HG03139 (cell line): ENCODE measurements around the gene SDF2L1.

Experiments
- ATAC-seq: cut with Tn5 transposase; IDR thresholded peaks from one replicate; pipeline ENCODE4 v1.9.1; 2021; ENCODE audit not compliant: unreplicated experiment

The SDF2L1 gene

DNA sequence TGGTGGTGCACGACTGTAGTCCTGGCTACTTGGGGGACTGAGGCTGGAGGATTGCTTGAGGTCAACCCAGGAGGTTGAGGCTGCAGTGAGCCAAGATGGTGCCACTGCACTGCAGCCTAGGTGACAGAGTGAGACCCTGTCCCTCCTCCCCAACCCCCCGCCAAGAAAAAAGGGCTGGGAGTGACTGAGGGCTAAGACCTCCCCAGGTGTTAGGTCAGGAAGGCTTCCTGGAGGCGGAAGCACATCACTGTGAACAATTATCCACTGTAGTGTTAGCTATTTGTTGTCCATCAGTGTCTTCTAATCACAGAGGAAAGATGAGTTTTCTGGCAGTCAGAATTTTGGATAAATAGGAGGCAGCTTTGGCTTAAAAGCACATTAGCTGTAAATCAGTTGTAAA is 21.1 kb upstream of the SDF2L1 start:
- ATAC-seq = no peak

DNA sequence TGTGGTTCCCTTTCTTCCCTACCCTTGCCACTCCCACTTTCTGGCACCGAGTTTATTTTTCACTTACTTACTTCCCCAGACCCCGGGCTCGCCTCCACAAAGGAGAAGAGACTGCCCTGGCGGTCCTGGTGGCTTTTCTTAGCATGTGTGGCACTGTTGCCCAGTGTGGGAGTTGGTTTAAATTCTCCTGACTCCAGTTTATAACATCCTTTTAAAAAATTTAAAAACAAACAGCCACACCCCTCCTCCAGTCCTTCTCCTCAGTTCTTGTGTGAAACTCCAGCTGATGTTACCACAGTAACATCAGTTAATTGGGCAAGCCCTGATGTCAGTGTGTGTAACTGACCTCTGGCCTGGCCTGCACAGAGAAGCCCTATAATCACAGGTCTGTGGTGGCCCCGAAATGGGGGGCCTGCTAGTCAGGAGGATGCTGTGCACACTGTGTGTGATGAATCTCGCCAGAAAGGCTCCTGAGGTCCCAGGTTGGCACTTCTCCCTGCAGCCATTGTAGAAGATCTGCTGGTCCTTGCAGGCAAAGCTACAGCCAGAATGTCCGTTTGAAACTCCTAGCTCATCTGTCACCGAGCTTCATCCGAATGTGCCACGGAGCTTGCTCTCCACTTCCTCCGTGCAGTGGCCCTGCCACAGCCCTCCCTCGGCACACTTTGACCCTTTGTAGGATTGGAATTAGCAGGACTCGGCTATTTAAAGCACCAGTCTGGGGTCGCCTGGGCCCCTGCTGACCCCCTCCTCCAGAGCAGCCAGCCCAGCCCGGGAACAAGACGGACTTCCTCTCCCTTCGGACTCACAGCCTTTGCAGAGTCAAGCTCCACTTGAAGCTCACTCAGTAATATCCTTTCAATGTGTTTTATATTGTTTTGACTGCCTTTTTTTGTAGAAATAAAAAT is 19.8 kb upstream of the SDF2L1 start:
- ATAC-seq = no peak

DNA sequence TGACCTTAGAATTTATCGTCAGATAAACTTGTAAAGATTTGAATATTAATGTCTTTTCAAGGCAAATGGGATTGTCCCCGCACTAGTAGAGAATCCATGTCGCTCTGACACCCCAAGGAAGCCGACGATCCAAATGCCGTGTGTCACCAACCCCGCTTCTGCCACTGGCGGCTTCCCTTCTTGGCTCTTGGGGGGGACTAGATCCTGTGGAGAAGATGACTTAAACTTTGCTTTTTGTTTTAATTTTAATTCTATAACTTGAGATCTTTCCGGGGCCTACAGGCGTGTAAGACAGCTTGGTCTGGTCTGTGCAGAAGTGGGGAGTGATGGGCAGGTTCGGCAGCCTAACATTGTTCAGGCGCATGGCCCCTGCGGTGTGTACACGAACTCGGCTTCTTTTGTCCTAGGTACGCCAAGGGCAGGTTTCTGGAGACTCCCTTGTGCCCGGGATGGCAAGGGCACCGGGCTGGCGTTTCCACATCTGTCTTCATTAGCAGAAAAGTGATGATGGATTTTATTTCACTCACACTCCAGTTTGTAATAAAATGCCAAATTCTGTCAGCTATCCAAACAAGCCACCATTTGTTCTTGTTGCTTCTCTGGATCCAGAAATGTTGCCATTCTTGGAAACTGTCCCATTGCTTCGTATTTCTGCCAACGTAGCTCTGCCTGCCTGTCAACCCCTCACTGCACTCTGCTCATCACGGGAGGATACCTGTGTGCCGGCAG is 19.0 kb upstream of the SDF2L1 start:
- no peak for ATAC-seq

DNA sequence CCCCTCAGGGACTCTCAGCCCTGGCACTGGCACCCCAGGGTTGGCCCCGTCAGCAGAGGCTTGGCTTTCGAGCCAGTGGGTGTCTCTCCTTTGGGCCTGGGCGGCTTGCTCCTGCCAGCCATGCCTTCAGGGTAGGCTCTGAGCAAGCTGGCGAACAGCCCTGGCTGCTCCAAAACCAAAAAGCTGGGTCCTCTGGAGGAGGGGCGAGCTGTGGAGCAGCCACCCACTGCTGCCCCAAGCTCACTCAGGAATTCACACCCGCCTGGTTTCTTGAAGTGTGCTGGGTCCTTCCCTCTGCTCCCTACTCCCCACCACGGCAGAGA is 18.5 kb upstream of the SDF2L1 start:
- no peak for ATAC-seq

DNA sequence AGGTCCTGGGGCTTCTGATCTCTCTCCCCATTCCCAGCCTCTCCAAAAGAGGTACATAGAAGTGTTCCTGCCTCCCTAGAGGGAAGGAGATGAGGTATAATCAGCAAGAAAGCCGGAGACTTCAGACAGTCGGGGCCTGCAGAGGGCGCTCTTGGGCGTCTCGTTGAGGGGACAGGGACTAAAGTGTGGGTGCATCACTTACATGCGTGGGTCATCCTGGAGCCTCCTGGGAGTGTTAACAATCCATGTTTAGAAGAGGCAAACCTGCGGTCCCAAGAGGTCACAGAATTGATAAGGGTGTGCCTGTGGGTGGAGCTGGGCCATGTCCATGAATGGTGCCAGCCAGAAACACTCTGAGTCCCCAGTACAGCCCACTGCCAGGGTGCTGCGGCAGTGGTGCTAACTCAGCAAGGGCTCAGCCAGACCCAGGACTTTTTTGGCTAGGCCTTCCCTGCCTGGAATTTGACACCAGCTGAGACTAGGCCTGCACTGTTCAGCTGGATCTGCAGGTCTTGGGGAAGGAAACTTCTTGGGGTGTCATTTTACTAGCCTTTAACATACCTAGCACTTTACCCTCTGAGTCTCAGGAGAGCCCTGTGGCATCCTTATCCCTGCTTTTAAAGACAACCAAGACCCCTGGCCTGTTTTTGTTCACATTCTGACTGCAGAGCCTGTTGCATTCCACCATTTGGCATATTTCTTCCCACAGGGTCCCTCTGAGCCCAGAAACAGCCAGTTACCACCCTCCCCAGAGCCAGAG is 17.8 kb upstream of the SDF2L1 start:
- ATAC-seq = no peak

DNA sequence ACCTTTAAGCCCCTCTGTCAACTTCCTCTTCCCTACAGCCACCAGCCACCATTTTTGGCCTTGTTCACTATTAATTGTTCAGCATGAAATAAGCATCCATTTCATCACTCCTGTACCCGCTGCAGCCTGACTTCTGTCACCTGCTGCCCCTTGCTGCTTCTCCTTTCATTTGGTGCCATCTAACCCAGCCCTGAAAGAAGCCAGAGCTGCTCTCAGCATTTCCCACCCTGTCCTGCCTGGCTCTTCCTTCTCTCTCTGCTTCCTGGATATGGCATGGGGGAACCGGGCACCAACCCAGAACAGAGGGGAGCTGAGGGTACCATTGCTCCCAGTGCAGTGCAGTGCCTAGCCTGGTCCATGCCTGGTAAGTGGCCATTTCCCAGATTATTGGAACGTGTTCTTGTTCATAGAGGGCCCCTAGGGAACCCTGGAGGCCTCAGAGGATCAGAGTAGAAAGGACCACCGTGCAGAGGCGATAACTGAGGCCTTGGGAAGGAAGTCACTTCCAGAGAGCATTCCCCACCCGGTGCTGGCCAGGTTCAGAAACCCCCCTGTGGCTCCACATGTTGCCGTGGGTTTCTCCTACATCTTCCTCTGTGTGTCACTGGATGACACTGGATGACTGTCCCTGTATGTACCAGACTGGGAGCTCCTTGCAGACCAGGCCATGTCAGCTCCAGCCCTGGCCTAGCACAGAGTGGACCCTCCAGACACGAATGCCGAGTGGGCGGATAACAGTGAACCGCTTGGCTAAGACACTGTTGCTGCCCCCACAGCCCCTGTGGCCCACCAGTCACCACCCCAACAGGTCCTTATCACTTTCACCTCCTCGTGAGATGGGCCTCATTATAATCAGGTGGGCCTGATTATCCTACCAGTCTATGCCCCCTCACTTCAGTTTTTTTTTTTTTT is 17.0 kb upstream of the SDF2L1 start:
- ATAC-seq = no peak

DNA sequence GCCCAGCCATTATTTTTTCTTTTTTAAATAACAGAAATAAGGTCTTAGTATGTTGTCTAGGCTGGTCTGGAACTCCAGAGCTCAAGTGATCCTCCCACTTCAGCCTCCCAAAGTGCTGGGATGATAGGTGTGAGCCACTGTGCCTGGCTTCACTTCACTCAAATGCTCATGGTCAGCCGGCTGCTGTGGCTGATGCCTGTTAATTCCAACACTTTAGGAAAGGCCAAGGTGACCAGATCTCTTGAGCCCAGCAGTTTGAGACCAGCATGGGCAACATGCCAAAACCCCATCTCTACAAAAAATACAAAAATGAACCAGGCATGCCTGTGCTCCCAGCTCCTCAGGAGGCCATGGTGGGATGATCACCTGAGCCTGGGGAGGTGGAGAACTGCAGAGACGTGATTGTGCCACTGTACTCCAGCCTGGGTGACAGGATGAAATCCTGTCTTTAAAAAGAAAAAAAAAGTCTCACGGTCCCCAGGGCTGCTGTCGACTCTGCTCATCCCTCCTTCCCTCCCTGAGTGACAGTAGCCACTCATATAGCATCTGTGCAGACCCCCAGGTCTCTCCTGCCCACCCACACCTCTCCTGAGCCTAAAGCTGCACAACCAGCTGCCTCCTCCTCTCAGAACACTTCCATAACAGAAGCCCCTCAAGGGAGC is 15.9 kb upstream of the SDF2L1 start:
- ATAC-seq = no peak

DNA sequence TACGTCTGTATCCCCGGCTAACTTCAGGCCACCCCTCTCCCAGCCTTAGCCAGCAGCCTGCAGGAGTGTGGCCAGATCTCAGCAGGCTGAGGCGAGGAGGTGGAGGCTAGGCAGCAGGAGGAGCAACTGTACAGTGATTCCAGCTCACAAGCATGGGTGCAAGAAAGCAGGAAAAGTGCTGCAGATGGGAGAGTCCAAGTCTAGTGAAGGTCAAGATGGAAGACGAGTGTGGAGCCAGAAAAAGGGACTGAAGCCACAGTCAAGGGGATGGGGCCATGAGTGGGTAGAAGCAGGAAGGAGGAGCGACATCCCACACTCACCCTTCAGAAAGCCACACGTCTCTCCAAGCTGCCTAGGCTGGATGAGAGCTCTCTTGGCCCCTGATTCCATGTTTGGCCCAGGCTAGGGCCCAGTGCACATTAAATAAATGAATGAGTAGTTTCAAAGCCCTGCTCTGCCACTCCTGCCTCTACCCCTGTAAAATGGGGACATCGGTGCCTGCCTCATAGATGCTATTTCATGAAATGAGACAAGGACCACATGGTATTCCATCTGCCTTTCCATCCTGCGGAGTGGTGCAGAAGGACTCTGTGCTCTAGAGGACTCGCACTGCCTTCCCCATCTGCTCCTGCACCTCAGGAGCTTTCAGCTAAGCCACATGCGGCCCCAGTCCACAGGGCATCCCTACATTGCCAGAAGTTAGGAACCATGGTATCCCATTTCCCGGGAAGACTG is 15.2 kb upstream of the SDF2L1 start:
- ATAC-seq = no peak

DNA sequence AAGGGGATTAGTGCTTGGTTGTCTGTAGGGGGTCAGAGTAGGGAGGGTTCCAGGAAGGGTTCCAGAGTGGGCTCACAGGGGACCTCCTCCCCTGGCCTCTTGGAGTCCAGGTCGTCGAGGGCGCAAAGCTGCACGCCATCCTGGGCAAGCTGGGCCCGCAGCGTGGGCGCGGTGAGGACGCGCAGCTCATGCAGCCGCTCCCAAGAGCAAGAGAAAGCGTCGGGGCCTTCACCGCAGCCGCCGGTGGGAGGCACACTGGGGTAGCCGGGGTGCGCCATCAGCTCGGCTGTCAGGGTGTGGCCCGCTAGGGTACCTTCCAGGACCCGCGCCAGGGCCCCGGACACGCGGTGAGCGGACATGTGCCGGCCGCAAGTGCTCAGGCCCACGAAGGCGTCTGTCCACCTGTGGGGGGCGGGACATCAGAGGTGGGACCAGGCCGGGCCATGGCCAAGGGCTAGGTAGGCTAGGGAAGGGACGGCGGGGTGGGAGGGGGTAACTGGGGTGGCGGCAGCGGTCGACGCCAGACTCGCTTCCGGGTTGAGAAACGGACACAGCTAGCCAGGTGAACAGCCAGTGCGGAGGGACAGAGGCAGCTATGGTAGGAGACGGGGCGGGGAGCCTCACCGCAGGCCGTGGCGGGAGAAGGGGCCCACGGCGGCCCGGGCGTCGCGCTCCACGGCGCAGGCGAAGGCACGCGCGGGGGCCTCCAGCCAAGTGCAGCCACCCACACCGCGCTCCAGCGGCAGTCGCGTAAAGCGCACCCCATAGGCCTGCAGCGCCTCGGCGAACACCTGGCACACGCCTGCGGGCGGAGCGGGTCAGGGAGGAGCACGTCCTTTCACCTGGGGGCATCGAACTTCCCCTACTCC is 13.5 kb upstream of the SDF2L1 start:
- no peak for ATAC-seq

DNA sequence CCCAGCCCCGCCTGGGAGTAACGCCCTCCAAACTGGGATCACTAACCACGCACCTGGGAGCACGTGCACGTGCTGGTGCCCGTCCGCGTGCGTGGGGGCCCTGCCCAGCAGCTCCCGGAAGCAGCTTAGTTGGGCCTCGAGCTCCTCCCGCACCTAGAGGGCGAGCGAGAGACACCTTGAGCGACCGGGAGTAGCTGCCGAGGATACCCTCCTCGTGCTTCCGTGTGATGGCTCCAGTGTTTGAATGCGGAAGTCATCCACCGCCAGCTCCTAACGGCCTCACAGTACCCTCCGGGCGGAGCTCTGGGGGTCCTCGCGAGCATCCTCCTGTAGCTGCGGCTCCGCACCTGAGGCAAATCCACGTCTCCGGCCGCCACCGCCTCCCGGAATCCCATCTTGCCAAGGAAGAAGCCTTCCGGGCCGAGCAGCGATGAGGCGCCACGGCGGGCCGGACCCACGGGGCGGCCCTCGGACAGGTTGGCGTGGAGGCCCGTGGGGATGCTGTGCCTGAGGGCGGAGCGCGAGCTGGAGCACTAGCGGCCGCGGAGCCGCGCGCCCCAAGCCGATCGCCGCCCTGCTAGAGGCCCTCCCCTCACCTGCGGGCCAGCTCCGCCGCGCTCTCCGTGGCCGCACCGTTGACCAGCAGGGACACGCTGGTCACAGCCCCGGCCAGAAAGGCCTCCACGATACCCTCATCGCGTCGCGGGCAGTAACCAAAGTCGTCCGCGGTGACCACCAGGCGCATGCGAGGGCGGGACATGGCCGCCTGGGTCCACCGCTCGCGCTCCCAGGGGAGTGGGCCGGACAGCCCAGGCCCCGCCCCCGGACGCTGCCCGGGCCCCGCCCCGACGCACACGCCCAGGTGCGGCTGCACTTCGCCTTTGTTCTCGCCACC is 12.6 kb upstream of the SDF2L1 start, which contains the start of gene YDJC:
Gene YDJC (minus strand): TSS at position 768 of the 895 bp plus-strand sequence. CDS start 8 bp downstream, at position 760.
- peak; percentile 68 for ATAC-seq

DNA sequence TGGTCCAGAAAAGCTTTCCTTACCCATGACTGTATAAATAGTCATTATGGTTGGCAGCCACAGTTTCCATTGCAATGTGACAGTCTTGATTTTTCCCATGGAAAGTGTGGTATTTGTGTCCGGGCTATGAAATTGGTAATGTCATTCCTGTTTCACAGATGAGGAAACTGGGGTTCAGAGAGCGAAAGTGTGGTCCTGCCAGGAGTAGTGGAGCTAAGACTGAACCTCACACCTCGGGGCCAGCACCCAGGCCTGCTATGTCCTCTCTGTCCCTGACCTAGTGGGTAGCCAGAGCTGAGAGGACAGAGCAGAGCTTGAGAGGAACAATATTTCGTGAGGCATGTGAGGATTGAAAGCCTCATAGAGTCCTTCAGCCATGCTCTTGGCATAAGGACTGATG is 11.1 kb upstream of the SDF2L1 start:
- ATAC-seq = no peak

DNA sequence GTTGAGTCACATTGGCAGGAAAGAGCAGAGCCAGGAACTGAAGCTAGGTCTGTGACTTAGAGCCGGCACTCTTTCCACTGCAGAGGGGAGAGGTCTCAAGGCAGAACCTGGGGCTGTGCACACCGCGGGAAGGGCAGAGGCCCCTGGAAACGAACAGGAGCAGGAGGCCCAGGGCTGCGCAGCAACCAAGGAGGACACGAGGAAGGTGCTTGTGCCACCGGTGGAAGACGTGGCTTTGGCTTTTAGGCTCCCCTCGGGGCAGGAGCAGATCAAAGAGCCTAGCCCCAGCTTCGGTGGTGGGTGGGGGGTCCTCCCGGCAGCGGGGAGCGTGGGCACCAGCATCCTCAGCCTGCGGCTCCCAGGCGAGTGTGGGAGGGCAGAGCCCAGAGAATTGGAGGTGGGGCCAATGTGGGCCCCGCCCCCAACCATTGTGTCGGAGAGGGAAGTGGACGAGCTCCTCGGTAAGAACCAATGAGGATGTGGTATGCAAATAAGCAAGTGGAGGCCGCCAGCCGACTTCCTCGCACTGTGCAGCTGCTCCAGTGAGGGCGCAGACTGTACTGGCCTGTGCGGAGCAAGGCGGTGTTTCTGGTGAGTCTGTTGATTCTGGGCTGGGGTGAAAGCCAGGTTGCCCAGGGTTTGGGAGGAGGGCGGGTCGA is 9.7 kb upstream of the SDF2L1 start, which contains the start of gene CCDC116:
Gene CCDC116 (plus strand): TSS at position 524 of the 659 bp plus-strand sequence. CDS start 422 bp downstream, outside the sequence.
- no peak for ATAC-seq

DNA sequence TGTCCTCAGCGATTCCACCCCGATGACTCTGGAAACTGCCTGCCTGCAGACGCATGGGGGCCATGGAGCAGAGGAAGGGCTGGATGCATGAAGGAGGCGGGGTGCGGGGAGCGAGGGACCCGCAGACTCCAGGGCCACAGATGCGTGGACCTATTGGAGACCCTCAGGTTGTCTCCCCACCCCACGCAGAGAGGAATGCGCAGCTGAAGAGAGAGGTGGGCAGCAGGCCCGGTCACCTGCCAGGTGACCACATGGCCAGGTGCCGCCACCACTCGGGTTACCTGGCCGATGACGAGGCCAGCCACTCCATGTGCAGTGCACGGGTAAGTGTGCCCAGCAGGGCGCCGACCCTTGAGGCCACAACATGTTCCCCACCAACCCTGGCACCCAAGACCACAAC is 9.2 kb upstream of the SDF2L1 start:
- ATAC-seq = no peak

DNA sequence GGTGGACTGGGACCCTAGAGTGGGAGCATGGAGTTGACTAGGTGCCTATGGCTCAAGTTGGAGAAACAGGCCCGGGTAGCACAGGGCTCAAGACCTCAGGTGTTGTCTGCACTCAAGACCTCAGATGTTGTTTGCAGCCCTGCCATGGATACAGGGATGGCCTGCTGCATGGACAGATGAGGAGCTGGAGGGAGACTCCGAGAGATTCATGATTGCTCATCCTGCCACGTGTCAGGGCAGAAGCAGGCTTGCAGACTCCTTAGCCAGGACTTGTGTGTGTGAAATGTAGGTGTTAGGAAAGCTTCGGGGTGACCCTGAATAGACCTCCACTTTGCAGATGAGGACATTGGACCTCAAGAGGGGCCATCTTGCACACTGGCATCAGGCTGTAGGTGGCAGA is 8.6 kb upstream of the SDF2L1 start:
- no peak for ATAC-seq

DNA sequence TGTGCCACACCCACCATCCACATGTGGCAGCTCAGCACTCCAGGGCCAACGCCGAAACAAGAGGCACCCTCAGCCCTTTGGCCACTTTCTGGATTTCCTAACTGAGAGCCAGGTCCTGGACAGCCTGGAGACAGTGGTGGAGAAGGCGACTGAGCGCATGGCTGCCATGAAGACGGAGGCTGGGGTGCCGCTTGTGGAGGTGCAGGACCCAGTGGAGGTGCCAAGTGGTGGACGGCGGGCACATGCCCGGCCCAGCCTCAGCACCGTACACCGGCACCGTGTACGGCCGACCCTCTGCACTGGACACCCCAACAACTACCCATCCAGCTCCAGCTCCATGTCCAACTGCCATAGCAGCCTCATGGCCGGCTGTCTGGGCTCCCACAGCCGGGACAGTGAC is 8.0 kb upstream of the SDF2L1 start:
- no peak for ATAC-seq

DNA sequence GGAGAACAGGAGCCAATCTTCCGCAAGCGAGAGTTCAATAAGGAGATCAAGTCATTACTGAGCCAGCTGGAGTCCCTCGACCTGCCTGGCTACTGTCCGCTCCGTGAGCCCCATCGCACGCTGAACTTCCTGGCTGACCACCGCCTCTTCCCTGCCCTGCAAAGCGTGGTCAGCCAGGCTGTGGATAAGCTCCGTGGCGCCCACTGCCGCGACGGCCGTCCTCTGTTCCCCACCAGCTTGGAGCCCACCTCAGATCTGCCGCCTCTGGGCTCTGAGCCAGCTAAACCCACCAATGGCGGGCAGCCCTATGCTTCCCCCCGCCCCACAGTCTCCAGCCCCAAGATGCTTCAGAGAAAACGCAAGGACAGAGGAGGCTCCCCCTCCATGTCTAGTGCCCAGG is 7.3 kb upstream of the SDF2L1 start:
- ATAC-seq = no peak
